Activated naive CD4-positive, alpha-beta T cell treated with anti-CD3 and anti-CD28 coated beads for 36 hours (primary cell): ENCODE measurements around the gene FCER1G. TPM values are rescaled to one million over a fixed set of nuclear protein-coding genes. Genes with fewer than 3 reads are reported as not detected.
A peak's percentile ranks its signal among the peaks of the same experiment; 100 is the strongest.

ENCODE experiments used
- CTCF ChIA-PET: fragments of 350-600 bp; sonication (Branson Sonifier 250); formaldehyde crosslinking; loops from one replicate; lab custom pipeline; 2021; ENCODE audit warnings: antibody characterized with exemption; lab: Charles Lee
- DNase-seq: peaks from one replicate; pipeline ENCODE4 v3.0.0-alpha.2; 2020
- H3K27ac Mint-ChIP-seq: one replicate; pipeline ENCODE4 v1.8.0; 2021; ENCODE audit warnings: mild to moderate bottlenecking, mixed read lengths
- H3K27me3 Mint-ChIP-seq: one replicate; pipeline ENCODE4 v1.8.0; 2021; ENCODE audit warnings: low read depth, mixed read lengths
- H3K36me3 Mint-ChIP-seq: one replicate; pipeline ENCODE4 v1.8.0; 2021; ENCODE audit warnings: low read depth, mixed read lengths
- H3K4me1 Mint-ChIP-seq: one replicate; pipeline ENCODE4 v1.8.0; 2021; ENCODE audit warnings: low read depth, mixed read lengths
- H3K4me3 Mint-ChIP-seq: one replicate; pipeline ENCODE4 v1.8.0; 2021; ENCODE audit warnings: mild to moderate bottlenecking, moderate library complexity, mixed read lengths
- H3K9me3 Mint-ChIP-seq: one replicate; pipeline ENCODE4 v1.8.0; 2021; ENCODE audit warnings: mixed read lengths
- intact Hi-C: fragments of 100-400 bp; cut with micrococcal nuclease; formaldehyde crosslinking; loops from one replicate; pipeline ENCODE4 v1.15.1; 2023
- total RNA-seq, 2 experiments: library from RNA; stranded (reverse); gene quantifications; one replicate each; pipeline ENCODE4 v1.2.3, GENCODE V29; 2021

FCER1G gene
- total RNA-seq, 2 experiments from 2014 or later = 0.74 to 1.6 TPM

GRCh38 chr1:161175771-161176453 is 39.2 kb upstream of the FCER1G start:
- no peak for DNase-seq
- H3K4me3 Mint-ChIP-seq = peak overlapping the region; percentile 98
- intact Hi-C loops = loop anchor here (2.0 kb wide), 1 partner anchor 17 kb away; the partner anchor contains the start of gene USP21
- H3K4me1 Mint-ChIP-seq = peaks cover 51% of the 10 kb centered on the region
- H3K27ac Mint-ChIP-seq = peak overlapping the region; percentile 96
- peaks cover 23% of the 10 kb centered on the region for H3K36me3 Mint-ChIP-seq
- H3K9me3 Mint-ChIP-seq = no peaks in the 10 kb centered on the region
- no peaks in the 10 kb centered on the region for H3K27me3 Mint-ChIP-seq
- CTCF ChIA-PET = interaction anchor here (0.8 to 3.3 kb wide), 3 partner anchors 10 to 71 kb away, joined by 4 to 20 read pairs (median 5); partner anchors contain the start of gene PPOX

GRCh38 chr1:161176468-161177111 is 38.5 kb upstream of the FCER1G start:
- peak overlapping the region; percentile 96 for H3K27ac Mint-ChIP-seq
- CTCF ChIA-PET = interaction anchor here (0.8 to 3.3 kb wide), 5 partner anchors 11 to 206 kb away, joined by 3 to 20 read pairs (median 4); partner anchors contain the start of genes PPOX and TOMM40L
- H3K36me3 Mint-ChIP-seq = peaks cover 19% of the 10 kb centered on the region
- H3K4me1 Mint-ChIP-seq = peaks cover 53% of the 10 kb centered on the region
- H3K9me3 Mint-ChIP-seq = no peaks in the 10 kb centered on the region
- intact Hi-C loops = loop anchor here (1.0 to 2.0 kb wide), 2 partner anchors 10 to 18 kb away; partner anchors contain the start of genes PPOX and USP21
- DNase-seq = no peak
- no peaks in the 10 kb centered on the region for H3K27me3 Mint-ChIP-seq
- H3K4me3 Mint-ChIP-seq = peak overlapping the region; percentile 98

- CTCF ChIA-PET = interaction anchor here (0.9 to 3.3 kb wide), 4 partner anchors 12 to 205 kb away, joined by 3 to 20 read pairs (median 4); partner anchors contain the start of genes PPOX and TOMM40L
- peak; percentile 97 for DNase-seq
- Mint-ChIP-seq H3K27me3 (no peaks in the 10 kb centered on the region), H3K36me3 (peaks cover 16% of the 10 kb centered on the region), H3K4me1 (peaks cover 60% of the 10 kb centered on the region), H3K27ac (peak within 1 kb of the TSS; percentile 96), H3K9me3 (no peaks in the 10 kb centered on the region), H3K4me3 (peak within 1 kb of the TSS; percentile 98)
- intact Hi-C loops = loop anchor here (1.0 to 2.0 kb wide), 2 partner anchors 11 to 19 kb away; partner anchors contain the start of genes PPOX and USP21
Measured at GRCh38 chr1:161177112-161177935, 37.8 kb upstream of the FCER1G start, which contains the start of gene B4GALT3. Gene B4GALT3 (minus strand): TSS chr1:161177507. CDS start chr1:161176060, 1,447 bp downstream.

- no peak for DNase-seq
- CTCF ChIA-PET = interaction anchor here (0.9 to 3.3 kb wide), 2 partner anchors 12 to 204 kb away, joined by 3 to 20 read pairs; partner anchors contain the start of gene PPOX
- H3K27me3 Mint-ChIP-seq = no peaks in the 10 kb centered on the region
- H3K4me3 Mint-ChIP-seq = peak overlapping the region; percentile 98
- intact Hi-C loops = loop anchor here (1.0 to 2.0 kb wide), 2 partner anchors 12 to 19 kb away; partner anchors contain the start of genes PPOX and USP21
- H3K9me3 Mint-ChIP-seq = no peaks in the 10 kb centered on the region
- peak overlapping the region; percentile 96 for H3K27ac Mint-ChIP-seq
- H3K4me1 Mint-ChIP-seq = peaks cover 66% of the 10 kb centered on the region
- H3K36me3 Mint-ChIP-seq = peaks cover 12% of the 10 kb centered on the region
Measured at GRCh38 chr1:161177936-161178244, 37.2 kb upstream of the FCER1G start.

GRCh38 chr1:161179698-161180097 is 35.4 kb upstream of the FCER1G start:
- Mint-ChIP-seq H3K4me1 (peaks cover 72% of the 10 kb centered on the region), H3K27me3 (no peaks in the 10 kb centered on the region), H3K27ac (peak overlapping the region; percentile 66), H3K9me3 (no peaks in the 10 kb centered on the region), H3K36me3 (peaks cover 2% of the 10 kb centered on the region), H3K4me3 (no peak overlapping the region)
- no peak for DNase-seq
- intact Hi-C loops = loop anchor here (10.0 kb wide), 1 partner anchor 565 kb away; the partner anchor contains the start of gene DUSP12
- CTCF ChIA-PET = interaction anchor here (0.6 to 4.2 kb wide), 7 partner anchors 12 to 203 kb away, joined by 3 to 57 read pairs (median 12); partner anchors contain the start of genes APOA2, NDUFS2, PPOX and TOMM40L

GRCh38 chr1:161180639-161181038 is 34.5 kb upstream of the FCER1G start:
- Mint-ChIP-seq H3K36me3 (peaks cover 2% of the 10 kb centered on the region), H3K27me3 (no peaks in the 10 kb centered on the region), H3K4me3 (no peak overlapping the region), H3K9me3 (no peaks in the 10 kb centered on the region), H3K27ac (peak overlapping the region; percentile 66), H3K4me1 (peaks cover 71% of the 10 kb centered on the region)
- intact Hi-C loops = loop anchor here (10.0 kb wide), 1 partner anchor 564 kb away; the partner anchor contains the start of gene DUSP12
- CTCF ChIA-PET = interaction anchor here (1.0 to 4.2 kb wide), 12 partner anchors 11 to 202 kb away, joined by 3 to 57 read pairs (median 8); partner anchors contain the start of genes APOA2, NDUFS2, PPOX and TOMM40L
- DNase-seq = peak; percentile 49

- H3K4me3 Mint-ChIP-seq = no peak overlapping the region
- peak; percentile 85 for DNase-seq
- no peaks in the 10 kb centered on the region for H3K27me3 Mint-ChIP-seq
- H3K9me3 Mint-ChIP-seq = no peaks in the 10 kb centered on the region
- intact Hi-C loops = loop anchor here (1.0 to 10.0 kb wide), 4 partner anchors 67 to 563 kb away; partner anchors contain the start of gene DUSP12
- H3K36me3 Mint-ChIP-seq = no peaks in the 10 kb centered on the region
- H3K27ac Mint-ChIP-seq = peak overlapping the region; percentile 97
- peaks cover 76% of the 10 kb centered on the region for H3K4me1 Mint-ChIP-seq
- CTCF ChIA-PET = interaction anchor here (1.0 to 4.2 kb wide), 13 partner anchors 10 to 535 kb away, joined by 3 to 57 read pairs (median 8); partner anchors contain the start of genes APOA2, NDUFS2, PPOX and SLAMF1
Measured at GRCh38 chr1:161182214-161182613, 32.9 kb upstream of the FCER1G start.

- Mint-ChIP-seq H3K27ac (peak overlapping the region; percentile 94), H3K9me3 (no peaks in the 10 kb centered on the region), H3K27me3 (no peaks in the 10 kb centered on the region), H3K36me3 (no peaks in the 10 kb centered on the region), H3K4me3 (peak overlapping the region; percentile 67), H3K4me1 (peaks cover 78% of the 10 kb centered on the region)
- intact Hi-C loops = loop anchor here (1.0 to 10.0 kb wide), 5 partner anchors 17 to 560 kb away; partner anchors contain the start of genes DEDD, DUSP12 and NDUFS2
- peak; percentile 94 for DNase-seq
- CTCF ChIA-PET = interaction anchor here (1.7 kb wide), 1 partner anchor 40 kb away, joined by 9 read pairs; the partner anchor contains the start of gene TOMM40L
Measured at GRCh38 chr1:161185282-161185682, 29.8 kb upstream of the FCER1G start.

GRCh38 chr1:161185732-161186311 is 29.3 kb upstream of the FCER1G start:
- Mint-ChIP-seq H3K27me3 (no peaks in the 10 kb centered on the region), H3K36me3 (no peaks in the 10 kb centered on the region), H3K9me3 (no peaks in the 10 kb centered on the region), H3K4me3 (peak overlapping the region; percentile 67), H3K4me1 (peaks cover 73% of the 10 kb centered on the region), H3K27ac (peak overlapping the region; percentile 94)
- intact Hi-C loops = loop anchor here (1.0 to 10.0 kb wide), 5 partner anchors 16 to 559 kb away; partner anchors contain the start of genes DEDD, DUSP12 and NDUFS2
- CTCF ChIA-PET = interaction anchor here (0.6 to 1.7 kb wide), 8 partner anchors 14 to 196 kb away, joined by 3 to 9 read pairs (median 3); partner anchors contain the start of genes ADAMTS4, PPOX and TOMM40L
- peak; percentile 30 for DNase-seq

GRCh38 chr1:161187311-161187710 is 27.8 kb upstream of the FCER1G start:
- intact Hi-C loops = loop anchor here (10.0 kb wide), 1 partner anchor 557 kb away; the partner anchor contains the start of gene DUSP12
- Mint-ChIP-seq H3K4me1 (peaks cover 60% of the 10 kb centered on the region), H3K4me3 (no peak overlapping the region), H3K27me3 (no peaks in the 10 kb centered on the region), H3K9me3 (no peaks in the 10 kb centered on the region), H3K36me3 (no peaks in the 10 kb centered on the region), H3K27ac (peak overlapping the region; percentile 94)
- DNase-seq = no peak
- CTCF ChIA-PET = interaction anchor here (1.3 to 1.7 kb wide), 2 partner anchors 38 to 195 kb away, joined by 8 to 9 read pairs; partner anchors contain the start of gene TOMM40L
